GM12878 (cell line): ENCODE measurements around the gene GSTT4. TPM values are rescaled to one million over a fixed set of nuclear protein-coding genes. Genes with fewer than 3 reads are reported as not detected.
"Not testable (repeated sequence)": the region's sequence is repeated elsewhere in the genome, so short reads cannot be mapped to it uniquely, and the experiment has no call there.

Experiments
- ATAC-seq: fragments of 200-7000 bp; cut with Tn5 transposase; 3 replicates; pipeline ENCODE4 v1.9.1; 2020; ENCODE audit warnings: mild to moderate bottlenecking, moderate library complexity
- BruUV-seq: library from RNA; stranded (reverse); fragments of 400-500 nt; replicated peaks from 2 replicates; lab custom pipeline; 2021; lab: Mats Ljungman, UMichigan
- CTCF ChIA-PET: fragments of 300-600 bp; sonication (Branson Sonifier 250); formaldehyde crosslinking; extraction: SDS; loops from one replicate; lab custom pipeline; 2021; ENCODE audit warnings: inconsistent platforms; lab: Yijun Ruan, JAX
- POLR2A ChIA-PET: fragments of 350-600 bp; formaldehyde crosslinking; extraction: SDS; loops from one replicate; lab custom pipeline; 2021; ENCODE audit warnings: inconsistent platforms; lab: Charles Lee
- RAD21 ChIA-PET: fragments of 300-600 bp; sonication (Branson Sonifier 250); formaldehyde crosslinking; loops from one replicate; lab custom pipeline; 2023; ENCODE audit warnings: antibody characterized with exemption; ENCODE audit not compliant: unreplicated experiment; lab: Charles Lee
- SMC1A ChIA-PET: fragments of 300-600 bp; sonication (Branson Sonifier 250); formaldehyde crosslinking; loops from one replicate; lab custom pipeline; 2023; ENCODE audit not compliant: unreplicated experiment, uncharacterized antibody; lab: Charles Lee
- DNase-seq: peaks from one replicate; pipeline ENCODE4 v3.0.0-alpha.2; 2011; ENCODE audit warnings: low read depth, low spot score
- FAIRE-seq: peaks from 3 replicates; lab custom pipeline; 2011; peaks lifted over from hg19 to GRCh38; lab: Jason Lieb, UNC
- H2AFZ ChIP-seq: 2 replicates; pipeline ENCODE4 v1.6.0; 2011; ENCODE audit warnings: low read depth, low read length, control low read depth; ENCODE audit not compliant: control insufficient read depth
- H3K27ac ChIP-seq: 2 replicates; pipeline ENCODE4 v1.5.1; 2011; ENCODE audit warnings: control low read depth; ENCODE audit not compliant: control insufficient read depth, insufficient read depth
- H3K27me3 ChIP-seq, 2 experiments: replicated peaks in 1 of 2; 2 replicates each; pipeline versions ENCODE4 v1.6.0 to v1.6.1; 2011; ENCODE audit warnings: low read length in 1 of 2; ENCODE audit not compliant: control insufficient read depth in 2 of 2, insufficient read depth in 2 of 2
- H3K36me3 ChIP-seq, 2 experiments: 2 replicates each; pipeline ENCODE4 v1.5.1; 2011; ENCODE audit warnings: low read length in 1 of 2; ENCODE audit not compliant: control insufficient read depth in 2 of 2, insufficient read depth in 2 of 2
- H3K4me1 ChIP-seq: 2 replicates; pipeline ENCODE4 v1.6.1; 2011; ENCODE audit warnings: mild to moderate bottlenecking, low read length, moderate library complexity, mixed read lengths; ENCODE audit not compliant: control insufficient read depth, insufficient read depth
- H3K4me2 ChIP-seq: 2 replicates; pipeline ENCODE4 v1.6.0; 2011; ENCODE audit warnings: control low read depth; ENCODE audit not compliant: control insufficient read depth, insufficient read depth
- H3K4me3 ChIP-seq: fragments of 200-600 bp; sonication (generic); 2 replicates; pipeline ENCODE4 v1.5.1; 2016
- H3K79me2 ChIP-seq: 2 replicates; pipeline ENCODE4 v1.6.0; 2011; ENCODE audit warnings: low read length; ENCODE audit not compliant: control insufficient read depth, insufficient read depth
- H3K9ac ChIP-seq: 2 replicates; pipeline ENCODE4 v1.8.0; 2011; ENCODE audit warnings: low read length, control low read depth, mixed read lengths; ENCODE audit not compliant: control insufficient read depth, insufficient read depth
- H3K9me3 ChIP-seq: replicated peaks from 3 replicates; pipeline ENCODE4 v1.5.1; 2011; ENCODE audit warnings: mild to moderate bottlenecking, low read length; ENCODE audit not compliant: control insufficient read depth, insufficient read depth
- H4K20me1 ChIP-seq: 2 replicates; pipeline ENCODE4 v1.6.0; 2011; ENCODE audit not compliant: control insufficient read depth, insufficient read depth
- WGBS: methylation state at CpG from one replicate; pipeline ENCODE4 v1.1.6; 2016; ENCODE audit warnings: low lambda C conversion rate; ENCODE audit not compliant: insufficient replicate concordance, insufficient coverage; ENCODE audit errors: missing lambda C conversion rate; 5-methylcytosine and 5-hydroxymethylcytosine counted together
- in situ Hi-C: fragments of 300-500 bp; cut with MboI; formaldehyde crosslinking; loops from 9 replicates; pipeline ENCODE4 v1.14.3; 2018; ENCODE audit warnings: mixed read lengths
- intact Hi-C: fragments of 100-400 bp; cut with micrococcal nuclease; formaldehyde crosslinking; loops from one replicate; pipeline ENCODE4 v1.14.2; 2022; ENCODE audit not compliant: unreplicated experiment
- polyA plus RNA-seq, 11 experiments: library from polyadenylated mRNA; depleted of rRNA in 4 of 11; unstranded in 6 of 11; stranded (reverse) in 5 of 11; fragments of >200 nt; fragmentation: Nextera tagmentation in 4 of 11; fragmentation: Illumina TruSeq in 1 of 11; extraction: Ambion mirVana in 4 of 11; extraction: Trizol in 1 of 11; gene quantifications; 1 replicate in 1 of 11; 2 replicates in 10 of 11; pipeline versions ENCODE4 v1.2.1 to v1.2.3, GENCODE V29; 2011 to 2016; ENCODE audit warnings: inconsistent platforms in 2 of 11, missing spikeins in 2 of 11, low read depth in 1 of 11
- total RNA-seq, 4 experiments: library from RNA; depleted of rRNA in 3 of 4; stranded (reverse); fragments of >200 nt in 3 of 4; fragmentation: Illumina TruSeq in 1 of 4; extraction: Trizol in 1 of 4; gene quantifications; 2 replicates each; pipeline versions ENCODE4 v1.2.1 to v1.2.3, GENCODE V29; 2013 to 2021

The GSTT4 gene
- total and polyA plus RNA-seq, 10 of the 15 experiments (the other 5 are each of a cell fraction or from before 2014, with no cell fraction given) = not detected

DNA sequence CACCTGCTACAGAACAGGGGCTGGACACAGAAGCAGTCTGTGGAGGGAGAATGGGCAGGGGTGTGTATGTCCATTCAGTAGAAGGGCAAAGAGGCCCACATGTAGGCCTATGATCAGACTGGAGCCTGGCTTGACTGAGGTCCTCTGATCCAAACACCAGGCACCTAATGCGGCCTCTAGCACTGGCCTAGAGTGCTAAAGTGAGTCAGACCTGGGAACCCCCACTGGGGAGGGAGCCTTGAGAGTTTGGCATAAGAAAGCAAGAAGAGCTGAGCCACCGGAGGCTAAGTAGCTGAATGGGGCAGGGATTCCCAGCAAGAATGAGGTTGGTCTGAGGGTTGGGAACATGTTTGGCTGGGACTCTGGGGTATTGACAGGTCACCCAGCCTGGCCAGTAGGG lies 53.9 kb downstream of the GSTT4 start:
- DNase-seq, SMC1A ChIA-PET, FAIRE-seq, H2AFZ ChIP-seq, CTCF ChIA-PET, POLR2A ChIA-PET, H3K79me2 ChIP-seq, H3K9me3 ChIP-seq, H3K27me3 ChIP-seq, H4K20me1 ChIP-seq, H3K36me3 ChIP-seq, H3K4me3 ChIP-seq, RAD21 ChIA-PET, H3K4me1 ChIP-seq, H3K9ac ChIP-seq, H3K27ac ChIP-seq, H3K4me2 ChIP-seq, BruUV-seq: not testable (repeated sequence)
- WGBS = 17% methylated on average over 2 of the region's 2 CpGs
- in situ Hi-C loops (loop anchor here (5.0 kb wide), 1 partner anchor 221 kb away; no protein-coding TSS in a partner anchor), intact Hi-C loops (loop anchor here (10.0 kb wide), 2 partner anchors 223 to 293 kb away; partner anchors contain the start of gene GGT5)
- ATAC-seq = peak; percentile 95

DNA sequence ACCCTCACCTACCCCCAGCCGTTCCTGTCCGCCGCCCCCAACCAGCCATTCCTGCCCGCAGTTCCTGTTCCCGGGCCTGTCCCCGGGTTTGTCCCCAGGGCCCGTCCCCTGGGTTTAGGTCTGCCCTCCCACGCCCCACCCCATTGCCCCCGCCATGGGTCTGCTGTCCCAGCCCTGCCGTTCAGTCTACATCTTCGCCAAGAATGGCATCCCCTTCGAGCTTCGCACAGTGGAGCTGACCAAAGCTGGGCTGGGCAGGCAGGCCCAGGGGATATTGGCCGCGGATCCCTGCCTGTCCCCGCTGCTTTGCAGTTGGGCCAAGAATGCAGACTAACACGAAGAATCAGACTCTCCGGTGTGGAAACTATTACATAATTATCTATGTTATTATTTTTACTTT lies 55.5 kb downstream of the GSTT4 start:
- H3K27me3 ChIP-seq, BruUV-seq, H3K4me1 ChIP-seq, H3K79me2 ChIP-seq, H2AFZ ChIP-seq, DNase-seq, H3K9ac ChIP-seq, H3K36me3 ChIP-seq, CTCF ChIA-PET, H3K27ac ChIP-seq, H3K4me3 ChIP-seq, SMC1A ChIA-PET, ATAC-seq, RAD21 ChIA-PET, H4K20me1 ChIP-seq, FAIRE-seq, H3K4me2 ChIP-seq, POLR2A ChIA-PET, H3K9me3 ChIP-seq: not testable (repeated sequence)
- WGBS = 59% methylated on average over 13 of the region's 18 CpGs
- intact Hi-C loops (loop anchor here (10.0 kb wide), 3 partner anchors 55 to 295 kb away; partner anchors contain the start of genes GGT5 and GSTT4), in situ Hi-C loops (loop anchor here (5.0 kb wide), 1 partner anchor 223 kb away; no protein-coding TSS in a partner anchor)

Other genes with a start within 250 kb of the GSTT4 start
Only the 7 nearest of the 14 such genes appear.
- 10.5 and 13.0 TPM in 2 replicates for gene SLC2A11, start 147.6 kb downstream of the GSTT4 start, total RNA-seq (2014; rRNA removed)
- gene SLC2A11, start 147.6 kb downstream of the GSTT4 start, total RNA-seq (2014; rRNA removed; fragmentation: Illumina TruSeq; extraction: Trizol) = 8.1 and 8.9 TPM in 2 replicates
- 12.2 and 15.7 TPM in 2 replicates for gene SLC2A11, start 147.6 kb downstream of the GSTT4 start, total RNA-seq (2021)
- gene SLC2A11, start 147.6 kb downstream of the GSTT4 start, polyA plus RNA-seq (2011; rRNA removed) = 7.5 and 8.4 TPM in 2 replicates
- 8.6 and 13.3 TPM in 2 replicates for gene SLC2A11, start 147.6 kb downstream of the GSTT4 start, polyA plus RNA-seq (2014; fragmentation: Illumina TruSeq; extraction: Trizol)
- 1 to 10 TPM in 1 of 2 experiments, under 1 TPM in 1; 0.98 to 2.9 TPM for gene SLC2A11, start 147.6 kb downstream of the GSTT4 start, polyA plus RNA-seq (2014; fragmentation: Nextera tagmentation; extraction: Ambion mirVana)
- gene SLC2A11, start 147.6 kb downstream of the GSTT4 start, polyA plus RNA-seq (2014; rRNA removed) = 17.7 and 18.3 TPM in 2 replicates
- 1 to 10 TPM; 8.0 TPM for gene SLC2A11, start 147.6 kb downstream of the GSTT4 start, polyA plus RNA-seq (2016; fragmentation: Nextera tagmentation; extraction: Ambion mirVana)
- 737 and 939 TPM in 2 replicates for gene MIF, start 111.1 kb downstream of the GSTT4 start, total RNA-seq (2014; rRNA removed)
- gene MIF, start 111.1 kb downstream of the GSTT4 start, total RNA-seq (2014; rRNA removed; fragmentation: Illumina TruSeq; extraction: Trizol) = 183 and 215 TPM in 2 replicates
- gene MIF, start 111.1 kb downstream of the GSTT4 start, total RNA-seq (2021) = 1,146 and 1,222 TPM in 2 replicates
- gene MIF, start 111.1 kb downstream of the GSTT4 start, polyA plus RNA-seq (2011; rRNA removed) = 233 and 593 TPM in 2 replicates
- gene MIF, start 111.1 kb downstream of the GSTT4 start, polyA plus RNA-seq (2014; fragmentation: Illumina TruSeq; extraction: Trizol) = 5.2 and 37.7 TPM in 2 replicates
- 100 to 1,000 TPM; 188 to 220 TPM for gene MIF, start 111.1 kb downstream of the GSTT4 start, polyA plus RNA-seq (2014; fragmentation: Nextera tagmentation; extraction: Ambion mirVana)
- gene MIF, start 111.1 kb downstream of the GSTT4 start, polyA plus RNA-seq (2014; rRNA removed) = 1,025 and 1,355 TPM in 2 replicates
- gene MIF, start 111.1 kb downstream of the GSTT4 start, polyA plus RNA-seq (2016; fragmentation: Nextera tagmentation; extraction: Ambion mirVana) = 1,000 to 10,000 TPM; 2,816 to 2,972 TPM
- not detected in 2 replicates for gene GSTT2B, start 44.3 kb downstream of the GSTT4 start, total RNA-seq (2014; rRNA removed)
- gene GSTT2B, start 44.3 kb downstream of the GSTT4 start, total RNA-seq (2014; rRNA removed; fragmentation: Illumina TruSeq; extraction: Trizol) = not detected in 2 replicates
- gene GSTT2B, start 44.3 kb downstream of the GSTT4 start, total RNA-seq (2021) = 0.21 TPM in 1 of 2 replicates, not detected in the other
- gene GSTT2B, start 44.3 kb downstream of the GSTT4 start, polyA plus RNA-seq (2011; rRNA removed) = 0.15 TPM in 1 of 2 replicates, not detected in the other
- gene GSTT2B, start 44.3 kb downstream of the GSTT4 start, polyA plus RNA-seq (2014; fragmentation: Illumina TruSeq; extraction: Trizol) = not detected in 2 replicates
- not detected for gene GSTT2B, start 44.3 kb downstream of the GSTT4 start, polyA plus RNA-seq (2014; fragmentation: Nextera tagmentation; extraction: Ambion mirVana)
- not detected in 2 replicates for gene GSTT2B, start 44.3 kb downstream of the GSTT4 start, polyA plus RNA-seq (2014; rRNA removed)
- under 1 TPM in 1 of 2 experiments, not detected in 1; 0.29 TPM for gene GSTT2B, start 44.3 kb downstream of the GSTT4 start, polyA plus RNA-seq (2016; fragmentation: Nextera tagmentation; extraction: Ambion mirVana)
- gene DDTL, start 38.6 kb downstream of the GSTT4 start, total RNA-seq (2014; rRNA removed) = 1.4 and 1.7 TPM in 2 replicates
- gene DDTL, start 38.6 kb downstream of the GSTT4 start, total RNA-seq (2014; rRNA removed; fragmentation: Illumina TruSeq; extraction: Trizol) = not detected in 2 replicates
- not detected in 2 replicates for gene DDTL, start 38.6 kb downstream of the GSTT4 start, total RNA-seq (2021)
- 0.05 TPM in 1 of 2 replicates, not detected in the other for gene DDTL, start 38.6 kb downstream of the GSTT4 start, polyA plus RNA-seq (2011; rRNA removed)
- gene DDTL, start 38.6 kb downstream of the GSTT4 start, polyA plus RNA-seq (2014; fragmentation: Illumina TruSeq; extraction: Trizol) = not detected in 2 replicates
- gene DDTL, start 38.6 kb downstream of the GSTT4 start, polyA plus RNA-seq (2014; fragmentation: Nextera tagmentation; extraction: Ambion mirVana) = 1 to 10 TPM in 1 of 2 experiments, under 1 TPM in 1; 0.74 to 2.2 TPM
- gene DDTL, start 38.6 kb downstream of the GSTT4 start, polyA plus RNA-seq (2014; rRNA removed) = 0.83 and 2.2 TPM in 2 replicates
- 1 to 10 TPM; 3.8 to 4.0 TPM for gene DDTL, start 38.6 kb downstream of the GSTT4 start, polyA plus RNA-seq (2016; fragmentation: Nextera tagmentation; extraction: Ambion mirVana)
- 245 and 263 TPM in 2 replicates for gene DDT, start 31.0 kb downstream of the GSTT4 start, total RNA-seq (2014; rRNA removed)
- 55.1 and 56.5 TPM in 2 replicates for gene DDT, start 31.0 kb downstream of the GSTT4 start, total RNA-seq (2014; rRNA removed; fragmentation: Illumina TruSeq; extraction: Trizol)
- gene DDT, start 31.0 kb downstream of the GSTT4 start, total RNA-seq (2021) = 177 and 181 TPM in 2 replicates
- gene DDT, start 31.0 kb downstream of the GSTT4 start, polyA plus RNA-seq (2011; rRNA removed) = 262 and 263 TPM in 2 replicates
- gene DDT, start 31.0 kb downstream of the GSTT4 start, polyA plus RNA-seq (2014; fragmentation: Illumina TruSeq; extraction: Trizol) = 17.6 and 33.0 TPM in 2 replicates
- gene DDT, start 31.0 kb downstream of the GSTT4 start, polyA plus RNA-seq (2014; fragmentation: Nextera tagmentation; extraction: Ambion mirVana) = 10 to 100 TPM; 25.1 to 70.2 TPM
- 408 and 473 TPM in 2 replicates for gene DDT, start 31.0 kb downstream of the GSTT4 start, polyA plus RNA-seq (2014; rRNA removed)
- gene DDT, start 31.0 kb downstream of the GSTT4 start, polyA plus RNA-seq (2016; fragmentation: Nextera tagmentation; extraction: Ambion mirVana) = 100 to 1,000 TPM; 227 to 244 TPM
- gene GSTT2, start 25.3 kb downstream of the GSTT4 start, total RNA-seq (2014; rRNA removed) = not detected in 2 replicates
- gene GSTT2, start 25.3 kb downstream of the GSTT4 start, total RNA-seq (2014; rRNA removed; fragmentation: Illumina TruSeq; extraction: Trizol) = not detected in 2 replicates
- not detected in 2 replicates for gene GSTT2, start 25.3 kb downstream of the GSTT4 start, total RNA-seq (2021)
- gene GSTT2, start 25.3 kb downstream of the GSTT4 start, polyA plus RNA-seq (2011; rRNA removed) = not detected in 2 replicates
- gene GSTT2, start 25.3 kb downstream of the GSTT4 start, polyA plus RNA-seq (2014; fragmentation: Illumina TruSeq; extraction: Trizol) = not detected in 2 replicates
- not detected for gene GSTT2, start 25.3 kb downstream of the GSTT4 start, polyA plus RNA-seq (2014; fragmentation: Nextera tagmentation; extraction: Ambion mirVana)
- gene GSTT2, start 25.3 kb downstream of the GSTT4 start, polyA plus RNA-seq (2014; rRNA removed) = not detected in 2 replicates
- gene GSTT2, start 25.3 kb downstream of the GSTT4 start, polyA plus RNA-seq (2016; fragmentation: Nextera tagmentation; extraction: Ambion mirVana) = not detected
- 36.1 and 39.8 TPM in 2 replicates for gene CABIN1, start 5.9 kb upstream of the GSTT4 start, total RNA-seq (2014; rRNA removed)
- gene CABIN1, start 5.9 kb upstream of the GSTT4 start, total RNA-seq (2014; rRNA removed; fragmentation: Illumina TruSeq; extraction: Trizol) = 18.2 and 18.7 TPM in 2 replicates
- 56.5 and 58.6 TPM in 2 replicates for gene CABIN1, start 5.9 kb upstream of the GSTT4 start, total RNA-seq (2021)
- gene CABIN1, start 5.9 kb upstream of the GSTT4 start, polyA plus RNA-seq (2011; rRNA removed) = 4.5 and 9.4 TPM in 2 replicates
- 11.0 and 18.8 TPM in 2 replicates for gene CABIN1, start 5.9 kb upstream of the GSTT4 start, polyA plus RNA-seq (2014; fragmentation: Illumina TruSeq; extraction: Trizol)
- 1 to 10 TPM; 5.6 to 6.5 TPM for gene CABIN1, start 5.9 kb upstream of the GSTT4 start, polyA plus RNA-seq (2014; fragmentation: Nextera tagmentation; extraction: Ambion mirVana)
- 25.2 and 34.7 TPM in 2 replicates for gene CABIN1, start 5.9 kb upstream of the GSTT4 start, polyA plus RNA-seq (2014; rRNA removed)
- 10 to 100 TPM; 14.9 to 17.4 TPM for gene CABIN1, start 5.9 kb upstream of the GSTT4 start, polyA plus RNA-seq (2016; fragmentation: Nextera tagmentation; extraction: Ambion mirVana)